Measurements from ENCODE around the gene SLC10A2.
"Not testable (repeated sequence)": the region's sequence is repeated elsewhere in the genome, so short reads cannot be mapped to it uniquely, and the experiment has no call there.

SLC10A2 gene

GRCh38 chr13:103066079-103066780 lies at the start of gene SLC10A2:
Gene SLC10A2 (minus strand): TSS chr13:103066417. CDS start chr13:103066249, 168 bp downstream.
- no peak for DNase-seq

GRCh38 chr13:103107580-103107979 lies 41.4 kb upstream of the SLC10A2 start:
- no peak for DNase-seq

- no peak for DNase-seq
These were observed 38.1 kb upstream of the SLC10A2 start for GRCh38 chr13:103104340-103104739.

GRCh38 chr13:103103456-103103855 lies 37.2 kb upstream of the SLC10A2 start:
- not testable (repeated sequence) for DNase-seq

GRCh38 chr13:103102482-103102881 lies 36.3 kb upstream of the SLC10A2 start:
- no peak for DNase-seq

- DNase-seq: no peak
These were observed 35.7 kb upstream of the SLC10A2 start for GRCh38 chr13:103101901-103102300.

- no peak for DNase-seq
These were observed 35.3 kb upstream of the SLC10A2 start for GRCh38 chr13:103101500-103101899.

- no peak for DNase-seq
These were observed 34.6 kb upstream of the SLC10A2 start for GRCh38 chr13:103100830-103101229.

- DNase-seq: no peak
These were observed 33.6 kb upstream of the SLC10A2 start for GRCh38 chr13:103099722-103100293.

GRCh38 chr13:103098535-103098934 lies 32.3 kb upstream of the SLC10A2 start:
- DNase-seq: no peak

- DNase-seq: no peak
These were observed 31.2 kb upstream of the SLC10A2 start for GRCh38 chr13:103097366-103097928.

- DNase-seq: not testable (repeated sequence)
These were observed 27.4 kb upstream of the SLC10A2 start for GRCh38 chr13:103093649-103094048.

GRCh38 chr13:103087275-103087674 lies 21.1 kb upstream of the SLC10A2 start:
- DNase-seq: no peak

GRCh38 chr13:103081435-103081834 lies 15.2 kb upstream of the SLC10A2 start:
- DNase-seq: no peak

GRCh38 chr13:103078158-103078557 lies 11.9 kb upstream of the SLC10A2 start:
- no peak for DNase-seq

GRCh38 chr13:103068836-103069235 lies 2.6 kb upstream of the SLC10A2 start:
- DNase-seq: no peak

- DNase-seq: no peak
These were observed 1.7 kb upstream of the SLC10A2 start for GRCh38 chr13:103067751-103068555.

GRCh38 chr13:103066781-103067345 lies 646 bp upstream of the SLC10A2 start:
- no peak for DNase-seq

GRCh38 chr13:103063376-103063775 lies 2.8 kb downstream of the SLC10A2 start:
- no peak for DNase-seq

GRCh38 chr13:103062079-103062478 lies 4.1 kb downstream of the SLC10A2 start:
- no peak for DNase-seq

GRCh38 chr13:103056008-103056407 lies 10.2 kb downstream of the SLC10A2 start:
- DNase-seq: no peak

GRCh38 chr13:103055166-103055565 lies 11.1 kb downstream of the SLC10A2 start:
- DNase-seq: no peak

GRCh38 chr13:103046676-103047075 lies 19.5 kb downstream of the SLC10A2 start:
- DNase-seq: no peak

All from NCI-H524 treated with DMSO at 0.1 percent for 48 hours (cell line).